Hindlimb muscle (tissue), 1 donor: ENCODE measurements around the gene NINJ2. TPM values are rescaled to one million over a fixed set of nuclear protein-coding genes. Genes with fewer than 3 reads are reported as not detected.

ENCODE experiments used
- DNase-seq: peaks from one replicate; pipeline ENCODE4 v3.0.0-alpha.2; 2013
- polyA plus RNA-seq: library from polyadenylated mRNA; unstranded; fragments of 120-200 nt; gene quantifications from one replicate; pipeline ENCODE4 v1.2.1, GENCODE V29; 2013; ENCODE audit not compliant: insufficient read length

NINJ2 gene
- polyA plus RNA-seq, 1 donor, result 3.2 TPM

GRCh38 chr12:612886-613285 is 50.4 kb downstream of the NINJ2 start:
- no peak for DNase-seq

GRCh38 chr12:612293-612692 is 51.0 kb downstream of the NINJ2 start:
- DNase-seq, result no peak

GRCh38 chr12:611721-612120 is 51.5 kb downstream of the NINJ2 start:
- DNase-seq, result no peak

DNA sequence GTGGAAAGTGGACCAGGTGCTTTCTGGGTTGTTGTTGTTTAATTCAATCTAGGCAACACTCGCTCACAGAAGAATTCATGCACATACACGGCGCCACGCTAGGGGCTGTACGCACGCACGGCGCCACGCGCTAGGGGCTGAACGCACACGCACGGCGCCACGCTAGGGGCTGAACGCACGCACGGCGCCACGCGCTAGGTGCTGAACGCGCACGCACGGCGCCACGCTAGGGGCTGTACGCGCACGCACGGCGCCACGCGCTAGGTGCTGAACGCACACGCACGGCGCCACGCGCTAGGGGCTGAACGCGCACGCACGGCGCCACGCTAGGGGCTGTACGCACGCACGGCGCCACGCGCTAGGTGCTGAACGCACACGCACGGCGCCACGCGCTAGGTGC is 54.3 kb downstream of the NINJ2 start:
- DNase-seq, result no peak

- DNase-seq, result no peak
Measured at GRCh38 chr12:608413-608812, 54.8 kb downstream of the NINJ2 start.

DNA sequence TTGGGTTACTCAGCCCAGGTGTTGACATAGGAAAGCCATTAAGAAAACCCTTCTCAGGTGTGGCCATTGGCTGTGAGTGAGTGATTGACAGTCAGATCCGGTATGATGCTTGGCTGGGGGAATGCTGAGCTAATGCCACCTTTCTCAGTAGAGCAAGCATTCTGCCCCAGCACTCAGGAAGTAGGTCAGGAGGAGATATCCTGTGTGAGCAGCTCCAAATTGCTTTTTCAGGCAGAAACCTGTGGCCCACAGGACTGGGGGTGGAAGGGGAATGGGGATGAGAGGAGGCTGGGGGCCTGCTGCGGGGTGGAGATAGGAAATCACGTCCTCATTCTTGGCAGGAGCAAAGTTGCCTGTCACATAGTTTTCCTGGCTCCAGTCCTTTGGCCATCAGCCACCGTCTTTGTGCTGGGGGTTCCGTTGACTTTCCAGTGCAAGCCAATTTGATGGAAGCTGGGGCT is 55.7 kb downstream of the NINJ2 start:
- peak; percentile 54 for DNase-seq

GRCh38 chr12:604956-605355 is 58.3 kb downstream of the NINJ2 start:
- no peak for DNase-seq

GRCh38 chr12:602700-603068 is 60.6 kb downstream of the NINJ2 start:
- DNase-seq, result no peak

DNA sequence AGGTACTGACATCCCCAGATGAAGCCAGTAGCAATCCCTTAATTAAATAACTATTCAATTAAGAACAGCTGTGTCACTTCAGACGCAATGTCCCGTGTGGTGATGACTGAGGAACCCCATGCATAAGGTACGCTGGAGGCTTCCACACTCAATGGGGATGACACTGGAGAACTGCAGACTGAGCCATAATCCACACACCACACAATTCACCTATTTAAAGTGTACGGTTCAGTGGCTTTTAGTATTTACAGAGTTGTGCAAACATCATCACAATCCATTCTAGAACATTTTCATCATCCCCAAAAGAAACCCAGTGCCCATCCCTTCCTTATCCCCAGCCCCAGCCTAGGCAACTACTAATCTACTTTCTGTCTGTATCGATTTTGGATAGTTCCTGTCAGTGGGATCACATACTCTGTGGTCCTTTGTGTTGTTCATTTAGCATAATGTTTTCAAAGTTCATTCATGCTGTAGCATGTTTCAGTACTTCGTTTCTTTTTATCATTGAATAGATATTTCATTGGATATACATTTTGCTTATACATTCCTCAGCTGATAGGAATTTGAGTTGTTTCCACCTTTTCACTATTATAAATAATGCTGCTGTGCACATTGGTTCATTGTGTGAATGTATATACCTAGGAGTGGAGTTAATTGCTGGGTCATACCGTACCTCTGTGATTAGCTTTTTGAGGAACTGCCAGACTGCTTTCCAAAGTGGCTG is 61.1 kb downstream of the NINJ2 start:
- DNase-seq, result no peak

DNA sequence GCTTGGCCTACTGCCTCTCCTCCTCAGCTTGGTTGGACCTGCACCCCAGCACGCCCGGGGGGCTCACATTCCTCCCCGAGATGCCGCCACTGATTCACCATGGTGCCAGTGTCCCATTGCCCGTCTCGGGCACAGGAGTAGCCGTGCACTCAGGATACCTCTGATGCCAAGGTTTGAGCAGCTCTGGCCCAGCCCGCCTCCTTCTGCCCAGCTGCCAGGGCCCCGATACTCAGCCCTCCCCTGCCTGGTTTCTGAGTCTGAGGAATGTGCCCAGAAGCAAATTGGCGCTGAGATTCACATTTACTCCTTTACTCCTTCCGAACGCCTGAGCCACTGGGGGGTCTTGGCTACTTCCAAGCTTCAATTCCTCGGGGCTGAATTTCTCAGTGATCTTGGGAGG is 63.5 kb downstream of the NINJ2 start:
- no peak for DNase-seq

GRCh38 chr12:597926-598568 is 65.2 kb downstream of the NINJ2 start:
- no peak for DNase-seq

DNA sequence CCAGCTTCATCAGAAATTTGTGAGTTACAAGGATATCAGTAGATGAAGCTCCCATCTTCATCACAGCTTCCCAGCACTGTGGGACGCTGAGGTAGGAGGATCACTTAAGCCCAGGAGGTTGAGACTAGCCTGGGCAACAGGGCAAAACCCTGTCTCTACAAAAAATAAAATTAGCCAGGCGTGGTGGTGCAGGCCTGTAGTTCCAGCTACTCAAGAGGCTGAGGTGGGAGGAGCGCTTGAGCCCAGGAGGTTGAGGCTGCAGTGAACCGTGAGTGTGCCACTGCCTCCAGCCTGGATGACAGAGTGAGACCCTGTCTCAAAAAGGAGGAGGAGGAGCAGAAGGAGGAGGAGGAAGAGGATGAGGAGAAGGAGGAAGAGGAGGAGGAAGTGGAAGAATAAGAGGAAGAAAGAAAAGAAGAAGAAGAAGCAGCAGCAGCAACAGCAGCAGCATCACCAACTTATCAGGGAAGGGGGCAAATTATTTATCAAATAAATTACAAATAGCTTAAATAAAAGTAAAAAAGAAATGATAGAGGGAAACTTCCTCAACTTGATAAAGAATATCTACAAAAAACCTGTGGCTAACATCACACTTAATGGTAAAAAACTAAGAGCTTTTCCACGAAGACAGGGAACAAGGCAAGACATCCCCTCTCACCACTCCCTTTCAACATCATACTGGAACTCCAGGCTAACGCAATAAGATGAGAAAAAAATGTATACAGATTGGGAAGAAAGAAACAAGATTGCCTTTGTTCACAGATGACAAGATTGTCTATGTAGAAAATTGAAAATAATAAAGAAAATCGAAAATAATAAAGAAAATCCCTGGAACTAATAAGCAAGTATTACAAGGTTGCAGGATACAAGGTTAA is 69.6 kb downstream of the NINJ2 start:
- DNase-seq, result no peak

DNA sequence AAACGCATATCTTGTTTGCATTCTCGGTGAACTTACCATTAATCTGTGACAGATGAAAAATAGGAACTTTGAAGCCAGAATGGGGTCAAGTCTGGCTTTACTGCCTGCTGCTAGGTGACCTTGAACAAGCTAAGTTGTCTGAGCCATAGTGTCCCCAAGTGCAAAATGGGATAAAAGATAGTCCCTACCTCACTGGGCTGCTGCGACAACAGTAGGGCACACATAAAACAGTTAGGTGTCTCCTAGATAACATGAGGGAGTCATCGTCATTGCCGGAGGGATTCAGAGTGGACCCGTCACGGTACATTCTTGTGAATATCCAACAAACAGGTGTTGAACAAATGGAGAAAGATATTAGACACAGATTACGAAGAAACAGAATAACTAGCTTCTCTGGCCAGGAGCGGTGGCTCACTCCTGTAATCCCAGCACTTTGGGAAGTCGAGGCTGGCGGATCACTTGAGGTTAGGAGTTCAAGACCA is 71.2 kb downstream of the NINJ2 start:
- no peak for DNase-seq

- DNase-seq, result peak; percentile 21
Measured at GRCh38 chr12:591167-592023, 71.8 kb downstream of the NINJ2 start.

DNA sequence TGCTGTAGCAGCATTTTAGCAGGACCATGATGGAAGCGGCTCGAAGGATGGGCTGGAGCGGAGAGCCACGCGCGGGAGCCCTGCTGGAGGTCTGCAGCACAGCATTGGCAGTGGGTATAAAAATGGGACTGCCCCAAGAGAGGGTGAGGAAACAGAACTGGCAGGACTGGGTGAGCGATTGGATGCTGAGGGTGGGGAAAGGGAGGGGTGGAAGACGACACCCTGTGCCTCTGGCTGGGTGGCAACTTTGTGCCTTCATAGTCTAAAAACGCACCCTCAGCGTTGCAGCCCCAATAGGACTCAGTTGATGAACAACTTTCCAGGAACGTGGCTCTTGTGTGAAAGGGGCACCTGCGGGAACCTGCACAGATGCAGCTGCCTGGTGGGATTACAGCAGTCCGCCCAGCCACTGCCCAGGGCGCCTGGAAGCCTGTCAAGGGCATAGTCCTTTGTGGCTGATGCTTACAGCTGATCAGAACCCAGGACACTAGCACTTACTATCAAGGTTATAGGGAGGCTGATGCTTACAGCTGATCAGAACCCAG is 73.0 kb downstream of the NINJ2 start:
- DNase-seq, result no peak

- DNase-seq, result no peak
Measured at GRCh38 chr12:588646-589045, 74.6 kb downstream of the NINJ2 start.

DNA sequence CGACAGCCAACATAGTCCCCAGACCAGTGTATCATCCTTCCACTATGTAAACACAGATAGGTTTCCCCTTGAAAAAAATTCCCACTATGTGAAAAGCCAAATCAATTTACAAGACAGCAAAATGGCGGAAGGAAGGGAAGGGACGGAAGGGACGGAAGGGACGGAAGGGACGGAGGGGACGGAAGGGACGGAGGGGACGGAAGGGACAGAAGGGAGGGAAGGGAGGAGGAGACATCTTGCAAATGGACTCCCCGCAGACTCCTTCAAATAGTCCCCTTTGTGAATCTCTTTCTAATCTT is 75.3 kb downstream of the NINJ2 start:
- DNase-seq, result no peak

DNA sequence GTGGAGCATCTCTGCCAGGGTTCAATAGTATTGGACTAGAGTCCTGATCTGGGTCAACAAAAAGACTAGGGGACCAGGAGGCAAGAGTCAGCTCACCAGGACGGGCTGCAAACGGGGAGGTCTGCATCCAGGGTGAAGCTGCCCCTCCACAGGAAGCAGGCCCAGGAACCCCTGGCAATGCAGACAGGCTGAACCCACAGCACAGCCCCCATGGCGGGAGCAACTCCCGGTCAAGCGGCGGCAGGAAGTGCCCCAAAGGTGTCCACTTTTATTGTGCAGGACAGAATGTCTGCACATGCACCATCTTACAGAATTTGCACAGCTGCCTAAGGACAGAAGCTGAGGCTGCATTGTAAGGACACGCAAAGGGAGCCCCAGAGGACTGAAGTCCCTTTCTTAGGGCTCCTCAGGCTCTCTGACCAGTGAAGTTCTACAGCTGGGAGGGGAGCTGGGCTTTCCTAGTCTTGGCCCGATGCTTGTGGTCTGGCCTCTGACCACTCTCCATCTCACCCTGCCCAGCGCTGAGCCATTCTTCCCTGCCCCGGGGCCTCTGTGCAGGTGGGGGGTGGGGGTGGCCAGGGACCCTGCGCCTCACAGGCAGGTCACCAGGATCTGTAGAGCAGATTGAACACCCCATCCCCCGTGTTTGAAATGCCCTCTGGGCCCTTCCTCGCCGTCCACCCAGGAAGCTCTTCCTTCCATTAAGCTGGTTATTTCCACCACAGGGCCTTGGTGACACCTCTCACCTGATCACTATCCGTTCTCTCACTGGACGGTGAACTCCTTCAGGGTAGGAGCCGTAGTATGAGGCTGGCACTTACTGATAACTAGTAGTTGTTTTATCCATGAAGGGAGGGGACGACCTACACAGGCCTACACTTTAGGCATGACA is 75.9 kb downstream of the NINJ2 start:
- DNase-seq, result no peak

- DNase-seq, result no peak
Measured at GRCh38 chr12:586318-587071, 76.8 kb downstream of the NINJ2 start.
